Spleen (tissue), 7 donors: ENCODE results near the gene GIN1.

ENCODE experiments used
- CTCF ChIP-seq, 11 experiments: fragments of 200-600 bp in 7 of 11; fragments of 450-650 bp in 4 of 11; sonication (generic) in 4 of 11; IDR thresholded peaks in 8 of 11; conservative IDR thresholded peaks in 3 of 11; 1 replicate in 7 of 11; 2 replicates in 4 of 11; pipeline versions ENCODE4 v1.4.0 to v1.8.0; 2016 to 2021; ENCODE audit warnings: antibody characterized with exemption in 11 of 11, inconsistent platforms in 4 of 11, mild to moderate bottlenecking in 1 of 11
- POLR2A ChIP-seq, 3 donors: fragments of 450-650 bp; IDR thresholded peaks; one replicate each; pipeline ENCODE4 v1.5.1; 2017; ENCODE audit warnings: antibody characterized with exemption in 3 of 3, mild to moderate bottlenecking in 1 of 3
- POLR2AphosphoS5 ChIP-seq, 3 donors: sonication (generic); formaldehyde crosslinking; IDR thresholded peaks; one replicate each; pipeline ENCODE4 v1.5.1; 2017; ENCODE audit warnings: antibody characterized with exemption in 3 of 3
- donor health status: DM: no; HTN: no; CAD: no; lungs with moderate emphysema.
- donor health status: DM: no; HTN: no; CAD: no.
- donor health status: DM: no; HTN: no; CAD: no.

GRCh38 chr5:103079796-103080195, 40.1 kb downstream of the GIN1 start:
- no peak for TF ChIP-seq POLR2AphosphoS5 (IDR thresholded peaks at IDR 0.05)
- no peak for TF ChIP-seq CTCF (IDR thresholded peaks at IDR 0.05 in 8 of 11, conservative IDR thresholded peaks at IDR 0.05 in 3 of 11)
- TF ChIP-seq POLR2A (IDR thresholded peaks at IDR 0.05): no peak
